Measurements from ENCODE around the gene PLEKHG2.

DNA sequence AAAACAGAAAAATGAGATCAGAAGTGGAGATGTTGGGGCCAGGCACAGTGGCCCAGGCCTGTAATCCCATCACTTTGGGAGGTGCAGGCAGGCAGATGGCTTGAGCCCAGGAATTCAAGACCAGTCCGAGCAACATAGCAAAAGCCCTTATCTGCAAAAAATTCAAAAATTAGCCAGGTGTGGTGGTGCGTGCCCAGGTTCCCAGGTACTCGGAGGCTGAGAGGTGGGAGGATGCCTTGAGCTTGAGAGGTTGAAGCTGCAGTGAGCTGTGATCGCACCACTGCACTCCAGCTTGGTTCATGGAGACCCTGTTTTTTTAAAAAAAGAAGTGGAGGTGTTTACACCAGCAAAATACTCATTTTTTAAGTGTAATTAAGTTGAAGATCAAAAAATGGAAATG lies 12.4 kb upstream of the PLEKHG2 start:
- TF ChIP-seq POLR2A (IDR thresholded peaks at IDR 0.05; ENCODE audit: borderline replicate concordance, extremely low read depth, insufficient read depth, insufficient read length): no peak
- TF ChIP-seq, protein P1, sequence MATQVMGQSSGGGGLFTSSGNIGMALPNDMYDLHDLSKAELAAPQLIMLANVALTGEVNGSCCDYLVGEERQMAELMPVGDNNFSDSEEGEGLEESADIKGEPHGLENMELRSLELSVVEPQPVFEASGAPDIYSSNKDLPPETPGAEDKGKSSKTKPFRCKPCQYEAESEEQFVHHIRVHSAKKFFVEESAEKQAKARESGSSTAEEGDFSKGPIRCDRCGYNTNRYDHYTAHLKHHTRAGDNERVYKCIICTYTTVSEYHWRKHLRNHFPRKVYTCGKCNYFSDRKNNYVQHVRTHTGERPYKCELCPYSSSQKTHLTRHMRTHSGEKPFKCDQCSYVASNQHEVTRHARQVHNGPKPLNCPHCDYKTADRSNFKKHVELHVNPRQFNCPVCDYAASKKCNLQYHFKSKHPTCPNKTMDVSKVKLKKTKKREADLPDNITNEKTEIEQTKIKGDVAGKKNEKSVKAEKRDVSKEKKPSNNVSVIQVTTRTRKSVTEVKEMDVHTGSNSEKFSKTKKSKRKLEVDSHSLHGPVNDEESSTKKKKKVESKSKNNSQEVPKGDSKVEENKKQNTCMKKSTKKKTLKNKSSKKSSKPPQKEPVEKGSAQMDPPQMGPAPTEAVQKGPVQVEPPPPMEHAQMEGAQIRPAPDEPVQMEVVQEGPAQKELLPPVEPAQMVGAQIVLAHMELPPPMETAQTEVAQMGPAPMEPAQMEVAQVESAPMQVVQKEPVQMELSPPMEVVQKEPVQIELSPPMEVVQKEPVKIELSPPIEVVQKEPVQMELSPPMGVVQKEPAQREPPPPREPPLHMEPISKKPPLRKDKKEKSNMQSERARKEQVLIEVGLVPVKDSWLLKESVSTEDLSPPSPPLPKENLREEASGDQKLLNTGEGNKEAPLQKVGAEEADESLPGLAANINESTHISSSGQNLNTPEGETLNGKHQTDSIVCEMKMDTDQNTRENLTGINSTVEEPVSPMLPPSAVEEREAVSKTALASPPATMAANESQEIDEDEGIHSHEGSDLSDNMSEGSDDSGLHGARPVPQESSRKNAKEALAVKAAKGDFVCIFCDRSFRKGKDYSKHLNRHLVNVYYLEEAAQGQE (IDR thresholded peaks at IDR 0.05; ENCODE audit: low read depth): no peak
- TF ChIP-seq, protein P2, sequence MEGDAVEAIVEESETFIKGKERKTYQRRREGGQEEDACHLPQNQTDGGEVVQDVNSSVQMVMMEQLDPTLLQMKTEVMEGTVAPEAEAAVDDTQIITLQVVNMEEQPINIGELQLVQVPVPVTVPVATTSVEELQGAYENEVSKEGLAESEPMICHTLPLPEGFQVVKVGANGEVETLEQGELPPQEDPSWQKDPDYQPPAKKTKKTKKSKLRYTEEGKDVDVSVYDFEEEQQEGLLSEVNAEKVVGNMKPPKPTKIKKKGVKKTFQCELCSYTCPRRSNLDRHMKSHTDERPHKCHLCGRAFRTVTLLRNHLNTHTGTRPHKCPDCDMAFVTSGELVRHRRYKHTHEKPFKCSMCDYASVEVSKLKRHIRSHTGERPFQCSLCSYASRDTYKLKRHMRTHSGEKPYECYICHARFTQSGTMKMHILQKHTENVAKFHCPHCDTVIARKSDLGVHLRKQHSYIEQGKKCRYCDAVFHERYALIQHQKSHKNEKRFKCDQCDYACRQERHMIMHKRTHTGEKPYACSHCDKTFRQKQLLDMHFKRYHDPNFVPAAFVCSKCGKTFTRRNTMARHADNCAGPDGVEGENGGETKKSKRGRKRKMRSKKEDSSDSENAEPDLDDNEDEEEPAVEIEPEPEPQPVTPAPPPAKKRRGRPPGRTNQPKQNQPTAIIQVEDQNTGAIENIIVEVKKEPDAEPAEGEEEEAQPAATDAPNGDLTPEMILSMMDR (IDR thresholded peaks at IDR 0.05 in 2 of 3, conservative IDR thresholded peaks at IDR 0.05 in 1 of 3; ENCODE audit: borderline replicate concordance in 1 of 3, insufficient read depth in 1 of 3, low read depth in 2 of 3, low read length in 2 of 3): no peak
